ENCODE data around the gene MLKL.

The MLKL gene

DNA sequence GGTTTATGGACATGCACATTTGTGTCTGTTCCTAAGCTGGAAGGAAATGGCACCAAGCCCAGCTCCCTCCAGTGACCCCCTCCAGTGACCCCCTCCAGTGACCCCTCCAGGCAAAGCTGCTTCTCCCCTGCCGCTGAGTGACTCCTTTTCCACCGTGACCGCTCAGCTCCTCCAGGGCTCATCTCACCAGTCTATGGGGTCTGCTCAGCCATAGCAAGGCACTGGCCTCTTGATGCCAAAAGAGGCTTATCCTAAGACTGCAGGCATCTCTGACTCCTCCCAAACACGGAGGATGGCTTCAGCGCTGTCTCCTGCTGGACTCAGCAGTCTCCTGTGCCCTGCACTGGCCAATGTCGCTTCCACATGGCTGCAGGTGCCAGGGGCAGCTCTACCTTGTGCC is 38.6 kb upstream of the MLKL start:
- Histone ChIP-seq H3K27ac (ENCODE audit: low read length) (no peak overlapping the region), H3K4me1 (ENCODE audit: low read length) (no peaks in the 10 kb centered on the region), H3K9ac (ENCODE audit: low read length) (no peak overlapping the region), H3K27me3 (ENCODE audit: low read depth, low read length) (no peaks in the 10 kb centered on the region), H3K4me2 (ENCODE audit: low read length) (no peak overlapping the region), H3K9me3 (ENCODE audit: insufficient read depth, low read length) (no peaks in the 10 kb centered on the region), H3K4me3 (ENCODE audit: low read length) (no peak overlapping the region), H3K36me3 (replicated peaks; ENCODE audit: low read depth, low read length) (no peaks in the 10 kb centered on the region), H4K20me1 (ENCODE audit: insufficient read depth, low read length) (no peaks in the 10 kb centered on the region), H2AFZ (ENCODE audit: low read depth, low read length) (no peak overlapping the region), H3K79me2 (ENCODE audit: low read length) (no peaks in the 10 kb centered on the region)
- TF ChIP-seq EZH2phosphoT487 (IDR thresholded peaks at IDR 0.05; ENCODE audit: low read depth): no peak

DNA sequence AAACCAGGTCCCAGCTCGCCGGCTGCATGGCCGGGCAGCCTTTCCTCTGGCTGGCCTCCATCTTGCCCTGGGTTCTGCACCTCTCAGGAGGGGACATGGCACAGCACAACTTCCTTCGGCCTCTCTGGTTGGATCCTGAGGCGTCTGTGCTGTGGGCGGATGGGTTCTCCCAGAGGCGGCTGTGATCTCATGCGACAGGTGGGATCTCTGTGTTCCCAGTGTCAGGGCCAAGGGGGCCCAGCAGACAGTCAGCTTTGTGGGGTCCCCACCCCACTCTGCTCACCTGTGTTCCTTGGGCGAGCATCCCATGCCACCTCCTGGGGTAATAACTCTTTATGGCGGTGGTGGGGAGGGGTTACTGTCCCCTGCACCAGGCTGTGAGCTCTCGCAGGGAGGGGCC is 38.2 kb upstream of the MLKL start:
- no peak overlapping the region for H3K4me2 ChIP-seq (ENCODE audit: low read length)
- no peaks in the 10 kb centered on the region for H3K79me2 ChIP-seq (ENCODE audit: low read length)
- H3K9me3 ChIP-seq (ENCODE audit: insufficient read depth, low read length): no peaks in the 10 kb centered on the region
- no peak overlapping the region for H3K9ac ChIP-seq (ENCODE audit: low read length)
- no peak overlapping the region for H3K27ac ChIP-seq (ENCODE audit: low read length)
- H2AFZ ChIP-seq (ENCODE audit: low read depth, low read length): no peak overlapping the region
- no peaks in the 10 kb centered on the region for H3K4me1 ChIP-seq (ENCODE audit: low read length)
- no peaks in the 10 kb centered on the region for H4K20me1 ChIP-seq (ENCODE audit: insufficient read depth, low read length)
- TF ChIP-seq, protein P1, sequence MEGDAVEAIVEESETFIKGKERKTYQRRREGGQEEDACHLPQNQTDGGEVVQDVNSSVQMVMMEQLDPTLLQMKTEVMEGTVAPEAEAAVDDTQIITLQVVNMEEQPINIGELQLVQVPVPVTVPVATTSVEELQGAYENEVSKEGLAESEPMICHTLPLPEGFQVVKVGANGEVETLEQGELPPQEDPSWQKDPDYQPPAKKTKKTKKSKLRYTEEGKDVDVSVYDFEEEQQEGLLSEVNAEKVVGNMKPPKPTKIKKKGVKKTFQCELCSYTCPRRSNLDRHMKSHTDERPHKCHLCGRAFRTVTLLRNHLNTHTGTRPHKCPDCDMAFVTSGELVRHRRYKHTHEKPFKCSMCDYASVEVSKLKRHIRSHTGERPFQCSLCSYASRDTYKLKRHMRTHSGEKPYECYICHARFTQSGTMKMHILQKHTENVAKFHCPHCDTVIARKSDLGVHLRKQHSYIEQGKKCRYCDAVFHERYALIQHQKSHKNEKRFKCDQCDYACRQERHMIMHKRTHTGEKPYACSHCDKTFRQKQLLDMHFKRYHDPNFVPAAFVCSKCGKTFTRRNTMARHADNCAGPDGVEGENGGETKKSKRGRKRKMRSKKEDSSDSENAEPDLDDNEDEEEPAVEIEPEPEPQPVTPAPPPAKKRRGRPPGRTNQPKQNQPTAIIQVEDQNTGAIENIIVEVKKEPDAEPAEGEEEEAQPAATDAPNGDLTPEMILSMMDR (IDR thresholded peaks at IDR 0.05; ENCODE audit: low read depth, low read length): no peak
- TF ChIP-seq EZH2phosphoT487 (IDR thresholded peaks at IDR 0.05; ENCODE audit: low read depth): no peak
- no peaks in the 10 kb centered on the region for H3K36me3 ChIP-seq (replicated peaks; ENCODE audit: low read depth, low read length)
- no peak overlapping the region for H3K4me3 ChIP-seq (ENCODE audit: low read length)
- no peaks in the 10 kb centered on the region for H3K27me3 ChIP-seq (ENCODE audit: low read depth, low read length)

GRCh38 chr16:74738113-74738541 is 37.5 kb upstream of the MLKL start:
- H3K4me2 ChIP-seq (ENCODE audit: low read length): no peak overlapping the region
- no peak overlapping the region for H3K9ac ChIP-seq (ENCODE audit: low read length)
- no peak overlapping the region for H2AFZ ChIP-seq (ENCODE audit: low read depth, low read length)

DNA sequence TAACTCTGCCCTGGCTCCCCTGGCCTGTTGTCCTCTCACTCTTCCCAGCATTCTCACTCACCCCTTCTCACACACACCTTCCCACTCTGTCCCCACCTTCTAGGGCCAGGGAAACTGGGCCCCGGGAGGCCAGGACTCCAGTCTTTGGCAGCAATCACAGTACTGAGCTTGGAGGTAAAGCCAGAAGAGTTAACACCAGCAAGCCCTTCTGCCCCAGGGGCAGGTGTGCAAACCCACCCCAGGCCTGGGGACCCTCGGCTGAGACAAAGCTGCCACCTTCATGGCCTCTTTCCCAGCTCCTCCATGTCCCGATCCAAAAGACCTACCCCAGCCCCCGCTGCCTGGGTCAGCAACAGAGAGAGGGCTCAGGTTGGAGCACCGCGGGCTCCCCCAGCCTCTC is 36.9 kb upstream of the MLKL start:
- Histone ChIP-seq H3K36me3 (replicated peaks; ENCODE audit: low read depth, low read length) (no peaks in the 10 kb centered on the region), H3K27me3 (ENCODE audit: low read depth, low read length) (no peaks in the 10 kb centered on the region), H3K4me1 (ENCODE audit: low read length) (no peaks in the 10 kb centered on the region), H3K9me3 (ENCODE audit: insufficient read depth, low read length) (no peaks in the 10 kb centered on the region), H2AFZ (ENCODE audit: low read depth, low read length) (no peak overlapping the region), H3K4me2 (ENCODE audit: low read length) (no peak overlapping the region), H3K79me2 (ENCODE audit: low read length) (no peaks in the 10 kb centered on the region), H3K4me3 (ENCODE audit: low read length) (no peak overlapping the region), H3K9ac (ENCODE audit: low read length) (no peak overlapping the region), H4K20me1 (ENCODE audit: insufficient read depth, low read length) (no peaks in the 10 kb centered on the region), H3K27ac (ENCODE audit: low read length) (no peak overlapping the region)
- TF ChIP-seq, protein P1 (IDR thresholded peaks at IDR 0.05; ENCODE audit: low read depth, low read length): no peak
- no peak for TF ChIP-seq EZH2phosphoT487 (IDR thresholded peaks at IDR 0.05; ENCODE audit: low read depth)

More at GRCh38 chr16:74738113-74738541, 37.5 kb upstream of the MLKL start:
- Histone ChIP-seq H4K20me1 (ENCODE audit: insufficient read depth, low read length) (no peaks in the 10 kb centered on the region), H3K4me1 (ENCODE audit: low read length) (no peaks in the 10 kb centered on the region), H3K27me3 (ENCODE audit: low read depth, low read length) (no peaks in the 10 kb centered on the region), H3K27ac (ENCODE audit: low read length) (no peak overlapping the region), H3K36me3 (replicated peaks; ENCODE audit: low read depth, low read length) (no peaks in the 10 kb centered on the region), H3K4me3 (ENCODE audit: low read length) (no peak overlapping the region), H3K79me2 (ENCODE audit: low read length) (no peaks in the 10 kb centered on the region), H3K9me3 (ENCODE audit: insufficient read depth, low read length) (no peaks in the 10 kb centered on the region)
- TF ChIP-seq, protein P1 (IDR thresholded peaks at IDR 0.05; ENCODE audit: low read depth, low read length): no peak
- TF ChIP-seq EZH2phosphoT487 (IDR thresholded peaks at IDR 0.05; ENCODE audit: low read depth): no peak

Data from OCI-LY3 (cell line).